Stimulated activated CD4-positive, alpha-beta T cell treated with anti-CD3 and anti-CD28 coated beads, Interleukin-15, amount 100 ng/mL, for 24 hours (primary cell): ENCODE results near the gene HDAC4.

Experiments used
- DNase-seq: peaks from one replicate; pipeline ENCODE4 v3.0.0-alpha.2; 2020

HDAC4 gene

DNA sequence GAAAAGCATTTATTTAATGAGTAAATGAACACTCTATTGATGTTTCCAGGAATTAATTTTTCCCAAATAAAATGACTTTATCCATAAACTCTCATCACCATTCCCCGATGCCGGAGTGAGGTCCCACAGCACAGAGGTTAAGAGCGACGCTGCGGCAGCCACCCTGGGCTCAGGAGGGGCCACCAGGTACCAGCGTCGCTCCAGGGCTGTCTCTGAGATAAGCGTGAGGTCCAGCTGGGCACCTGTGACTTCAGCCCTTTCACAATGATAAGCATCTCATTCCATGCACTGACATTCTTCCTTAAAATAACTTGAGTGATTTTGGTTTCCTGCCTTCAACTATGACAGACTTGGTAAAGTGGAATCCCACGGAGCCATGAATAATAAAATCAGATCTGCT is 370.9 kb downstream of the HDAC4 start:
- no peak for DNase-seq

DNA sequence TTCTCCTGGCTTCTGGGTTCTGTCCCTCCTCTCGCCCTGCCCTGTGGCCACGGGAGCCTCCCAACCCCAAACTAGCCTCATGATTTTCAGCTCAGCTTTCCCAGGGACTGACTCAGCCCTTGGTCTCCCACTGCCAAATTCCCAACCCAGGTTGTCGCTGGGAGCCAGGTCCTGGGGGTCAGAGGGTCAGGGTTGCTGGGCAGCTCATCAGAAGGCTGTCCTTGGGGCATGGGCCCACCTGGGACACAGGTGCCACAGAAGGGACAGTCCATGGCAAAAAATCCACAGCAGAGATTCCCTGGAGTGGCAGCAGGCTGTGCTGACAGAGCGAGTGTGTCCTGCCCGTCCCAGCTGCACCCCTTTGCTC is 372.6 kb downstream of the HDAC4 start:
- no peak for DNase-seq

DNA sequence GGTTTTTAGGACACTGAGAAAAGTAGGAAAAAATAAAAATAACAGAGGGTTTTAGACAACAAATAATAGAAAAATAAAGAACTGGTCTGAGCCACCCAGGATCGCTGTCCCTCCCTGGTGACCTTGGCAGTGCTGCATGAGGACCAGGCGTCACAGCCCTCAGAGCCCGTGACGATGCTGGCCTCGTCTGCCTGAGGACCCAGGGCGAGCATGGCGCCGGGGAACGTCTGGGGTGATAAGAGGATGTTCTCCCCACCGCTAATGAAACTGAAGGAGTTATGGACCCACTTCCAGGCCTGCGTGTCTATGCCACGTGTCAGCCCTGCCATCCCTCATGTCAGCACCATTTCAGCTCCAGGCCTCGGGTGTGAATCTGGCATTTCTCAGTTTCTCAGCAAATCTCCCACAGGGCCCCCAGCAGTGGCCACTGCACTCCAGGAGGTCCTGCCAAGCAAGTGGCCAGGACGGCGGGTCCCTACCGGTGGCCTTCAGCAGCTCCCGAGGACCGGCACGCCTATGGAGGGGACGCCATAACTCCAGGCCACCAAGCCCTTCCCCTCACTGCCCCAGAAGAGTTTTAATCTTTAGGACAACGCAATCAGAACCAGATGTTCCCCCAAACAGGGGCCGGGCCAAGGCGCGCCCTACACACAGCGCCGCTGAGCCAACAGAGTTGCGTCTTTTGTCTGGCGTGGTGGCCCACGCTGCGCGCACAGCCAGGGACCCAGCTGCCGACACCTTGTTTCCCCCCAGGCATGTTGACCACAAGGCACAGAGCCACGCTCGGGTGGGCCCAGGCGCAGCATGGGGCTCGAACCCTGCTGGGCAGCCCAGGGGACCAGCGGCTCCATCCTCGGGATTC is 373.2 kb downstream of the HDAC4 start:
- DNase-seq: no peak

DNA sequence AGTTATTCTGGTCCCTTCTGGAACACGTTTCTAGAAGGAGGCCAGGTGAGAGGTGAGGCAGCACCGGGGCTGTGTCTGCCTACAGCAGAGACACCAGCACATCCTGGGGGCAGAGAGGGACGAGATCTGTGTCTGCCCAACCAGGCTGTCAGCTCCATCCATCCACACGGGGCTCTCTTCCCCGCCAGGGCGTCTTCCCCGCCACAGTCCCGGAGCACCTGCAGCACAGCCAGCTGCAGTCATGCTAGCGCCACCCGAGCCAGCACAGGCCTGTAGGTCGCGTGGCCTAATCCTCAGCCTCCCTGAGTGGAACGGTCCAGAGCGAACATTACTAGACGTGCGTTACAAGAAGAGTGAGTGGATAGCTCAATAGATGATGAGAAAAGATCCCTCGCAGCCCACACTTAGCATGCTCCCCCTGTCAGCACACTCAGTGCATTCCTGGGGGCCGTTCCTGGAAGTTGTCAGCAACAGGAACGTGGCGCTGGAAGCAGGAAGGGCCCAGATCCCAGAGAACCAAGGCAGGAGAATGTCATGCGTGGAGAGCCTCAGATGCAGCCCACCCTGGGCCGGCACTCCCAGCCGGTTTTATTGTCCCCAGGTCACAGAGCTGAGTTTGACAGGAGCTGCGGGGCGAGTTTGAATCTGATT is 374.0 kb downstream of the HDAC4 start:
- no peak for DNase-seq

DNA sequence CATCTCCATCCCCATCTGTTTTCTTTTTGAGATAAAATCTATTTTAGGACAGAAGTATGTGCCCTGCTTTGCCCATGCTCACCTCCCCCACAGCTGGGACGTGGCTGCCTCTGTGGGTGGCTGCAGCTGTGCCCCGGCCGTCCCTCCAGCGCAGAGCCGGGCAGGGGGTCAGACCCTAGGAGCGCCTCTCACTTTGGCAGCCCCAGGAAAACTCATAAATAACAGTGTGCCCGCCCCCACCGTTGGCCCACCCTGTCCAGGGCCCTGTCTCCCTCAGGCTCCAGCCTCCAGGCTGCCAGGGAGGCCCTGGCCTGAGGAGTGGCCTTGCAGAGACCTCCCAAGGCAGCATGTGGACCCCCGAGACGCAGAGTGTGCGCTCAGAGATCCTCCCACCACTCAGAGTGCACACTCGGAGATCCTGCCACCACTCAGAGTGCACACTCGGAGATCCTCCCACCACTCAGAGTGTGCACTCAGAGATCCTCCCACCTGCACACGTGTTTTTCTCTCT is 374.8 kb downstream of the HDAC4 start:
- DNase-seq: no peak

DNA sequence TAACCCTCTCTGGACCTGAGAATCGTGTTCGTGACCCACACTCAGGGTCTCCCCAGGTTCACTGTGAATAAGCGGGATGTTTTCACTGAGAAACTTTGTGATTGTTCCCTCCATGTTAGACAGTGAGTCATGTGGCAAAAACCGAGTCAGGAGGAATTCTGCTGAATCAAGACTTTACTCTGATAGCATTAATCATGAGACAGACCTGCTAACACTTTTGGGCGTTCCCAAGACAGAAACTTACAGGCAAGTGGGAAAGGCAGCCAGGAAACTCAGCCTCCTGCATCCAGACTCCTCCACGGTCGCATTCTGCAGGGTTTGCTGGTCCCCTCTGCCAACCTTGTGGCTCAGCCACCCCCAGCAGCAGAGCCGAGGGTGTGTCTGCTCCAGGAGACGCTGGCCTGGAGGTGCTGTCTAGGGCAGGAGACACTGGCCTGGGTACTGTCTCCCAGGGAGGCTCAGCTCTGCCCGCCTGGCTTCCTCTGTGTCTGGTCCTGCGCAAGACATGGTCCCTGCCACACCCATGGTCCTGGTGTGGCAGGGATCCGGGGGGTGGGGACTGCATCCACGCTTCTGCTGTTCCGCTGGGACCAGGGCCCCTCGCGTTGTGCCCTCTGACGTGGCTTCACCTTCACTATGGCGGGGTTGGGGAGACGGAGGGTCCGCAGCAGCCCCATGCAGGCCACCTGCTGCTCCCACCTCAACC is 375.6 kb downstream of the HDAC4 start:
- DNase-seq: no peak

DNA sequence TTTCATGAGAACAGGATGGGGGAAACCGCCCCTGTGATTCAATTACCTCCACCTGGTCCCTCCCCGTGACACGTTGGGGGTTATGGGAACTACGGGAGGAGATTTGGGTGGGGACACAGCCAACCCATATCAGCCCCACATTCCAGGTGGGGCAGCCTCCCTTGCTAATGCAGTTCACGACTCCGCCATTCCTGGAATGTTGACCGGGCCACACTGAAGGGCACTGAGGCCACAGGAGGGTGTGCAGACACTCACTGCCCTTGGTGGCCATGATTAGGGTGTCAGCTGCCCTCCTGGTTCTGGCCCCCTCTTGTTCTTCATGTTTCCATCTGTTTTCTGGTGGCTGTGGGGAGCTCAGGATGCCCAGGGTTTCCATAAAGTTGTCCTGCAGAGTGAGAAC is 376.6 kb downstream of the HDAC4 start:
- no peak for DNase-seq

DNA sequence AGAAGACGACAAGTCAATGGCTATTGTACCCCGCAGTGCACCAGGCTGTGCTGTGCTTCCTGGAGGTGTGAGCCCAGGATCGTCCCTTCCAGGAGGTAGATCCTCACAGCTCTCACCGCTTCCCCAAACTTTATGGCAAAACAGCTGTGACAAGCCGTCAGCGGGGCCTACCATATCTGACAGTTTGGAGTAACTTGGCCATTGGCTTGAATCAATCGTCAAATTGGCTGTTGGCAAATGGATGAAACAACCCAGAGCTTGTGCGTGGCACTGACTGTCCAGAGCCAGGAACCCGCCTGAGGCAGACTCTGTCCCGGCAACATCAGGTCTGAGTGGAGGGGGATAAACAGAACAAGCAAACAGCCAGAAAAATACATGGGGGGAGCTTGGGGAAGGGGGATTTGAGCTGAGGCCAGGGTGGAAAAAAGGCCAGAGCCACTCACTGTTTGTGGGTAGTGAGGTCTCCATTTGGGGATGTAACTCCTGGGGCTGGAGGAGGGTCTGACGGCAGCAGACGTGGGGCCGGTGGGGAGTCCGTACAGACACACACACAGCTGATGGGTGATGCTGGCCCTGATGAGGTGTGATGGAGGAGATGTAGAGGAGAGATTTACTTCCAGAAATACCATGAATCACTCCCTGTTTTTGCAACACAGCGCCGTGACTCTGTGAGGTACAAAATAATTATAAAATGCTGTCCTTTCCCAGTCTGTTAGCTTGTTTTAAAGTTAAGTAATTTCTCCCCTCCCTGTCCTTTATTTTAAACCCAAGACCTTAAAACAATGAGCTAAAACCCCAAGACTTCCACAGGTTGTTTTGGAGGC is 378.2 kb downstream of the HDAC4 start:
- no peak for DNase-seq

DNA sequence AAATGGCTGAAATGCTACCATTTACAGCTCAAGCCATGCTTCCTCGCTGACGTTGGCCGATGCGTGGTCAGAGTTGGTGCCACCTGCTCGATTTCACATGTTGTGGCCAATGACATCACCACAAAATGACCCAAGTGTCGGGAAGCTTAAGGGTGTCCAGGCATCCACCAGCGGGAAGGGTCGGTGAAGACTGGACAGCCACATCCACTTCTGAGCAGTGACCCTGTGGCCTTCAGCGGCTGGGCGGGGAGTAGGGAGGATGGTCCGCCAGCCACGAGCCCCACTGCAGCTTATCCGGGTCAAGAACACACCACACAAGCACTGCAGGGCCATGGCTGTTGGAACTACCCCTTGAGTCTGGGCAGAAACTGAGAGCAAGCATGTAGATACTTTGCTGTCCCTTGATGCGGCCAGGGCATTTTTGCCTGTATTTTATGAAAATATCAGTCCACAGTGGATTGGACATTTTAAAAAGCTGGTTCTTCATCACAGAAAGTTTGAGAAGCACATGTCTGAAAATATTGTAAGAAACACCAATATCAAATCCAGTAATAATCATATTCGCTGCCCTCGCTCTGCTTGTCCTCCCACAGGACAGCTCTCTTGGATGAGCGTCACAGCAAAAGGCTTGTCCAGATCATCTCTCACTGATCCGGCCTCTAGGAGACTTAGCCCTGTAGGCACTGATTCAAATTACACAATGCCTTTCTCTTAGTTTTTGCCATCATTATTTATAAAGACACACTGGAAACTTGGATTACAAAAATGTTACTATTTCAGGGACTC is 379.0 kb downstream of the HDAC4 start:
- no peak for DNase-seq

DNA sequence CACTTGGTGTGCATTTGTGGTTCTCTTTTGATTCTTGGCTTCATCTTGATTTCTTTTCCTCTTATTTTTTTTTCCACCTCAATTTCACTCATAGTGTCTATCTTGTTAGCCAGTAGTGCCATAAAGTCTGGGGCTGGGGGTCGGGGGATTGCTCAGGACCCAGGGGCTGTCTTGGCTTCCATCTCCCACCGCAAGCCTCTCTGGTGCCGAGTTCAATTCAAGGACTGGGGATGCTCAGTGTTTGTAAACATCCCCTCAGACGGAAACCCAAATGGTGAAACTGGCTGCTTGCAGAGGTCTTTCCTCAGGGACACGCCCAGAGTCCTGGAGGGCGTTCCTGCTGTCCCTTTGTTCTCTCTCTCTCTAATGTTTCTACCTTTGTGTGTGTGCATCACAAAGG is 379.6 kb downstream of the HDAC4 start:
- no peak for DNase-seq

DNA sequence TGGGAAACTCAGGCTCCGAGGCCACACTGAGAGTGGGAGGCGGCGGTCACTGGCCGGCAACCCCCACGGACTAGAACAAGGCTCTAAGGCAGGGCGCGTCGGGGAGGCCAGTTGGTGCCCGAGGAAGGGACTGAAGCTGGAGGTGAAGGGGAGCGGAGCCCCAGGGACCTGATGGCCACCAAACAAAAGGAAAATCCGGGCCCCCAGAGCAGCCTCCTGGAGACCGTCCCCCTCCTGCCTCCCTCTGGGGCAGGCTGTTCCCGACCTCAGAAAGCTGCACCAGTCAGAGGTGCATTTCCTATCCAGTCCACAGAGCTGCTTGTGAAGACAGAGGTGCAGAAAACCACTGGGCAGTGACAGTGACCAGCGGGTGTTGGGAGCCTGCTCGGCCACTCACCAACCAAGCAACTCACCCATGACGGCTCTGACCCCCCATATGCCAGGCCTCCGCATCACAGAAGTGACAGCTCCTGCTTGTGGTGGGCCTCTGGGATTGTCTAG is 380.2 kb downstream of the HDAC4 start:
- no peak for DNase-seq

DNA sequence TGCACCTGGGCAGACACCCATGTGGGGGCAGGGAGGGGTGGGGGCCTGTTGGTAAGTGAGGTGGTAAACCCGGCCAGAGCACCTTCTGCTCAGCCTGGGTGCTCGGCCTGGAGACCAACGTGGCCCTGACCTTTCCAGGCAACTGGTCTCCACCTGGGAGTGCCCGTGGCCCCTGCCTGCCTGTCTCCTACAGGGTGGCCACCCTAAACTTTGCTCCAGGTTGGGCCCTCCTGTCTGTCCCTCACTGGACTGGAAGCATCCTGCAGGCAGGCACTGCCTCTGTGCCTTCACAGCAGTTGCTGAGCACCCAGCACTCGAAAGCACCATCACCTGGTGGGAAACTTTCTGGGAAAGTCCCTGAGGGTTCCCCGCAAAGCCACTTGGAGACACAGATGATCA is 381.6 kb downstream of the HDAC4 start:
- no peak for DNase-seq

DNA sequence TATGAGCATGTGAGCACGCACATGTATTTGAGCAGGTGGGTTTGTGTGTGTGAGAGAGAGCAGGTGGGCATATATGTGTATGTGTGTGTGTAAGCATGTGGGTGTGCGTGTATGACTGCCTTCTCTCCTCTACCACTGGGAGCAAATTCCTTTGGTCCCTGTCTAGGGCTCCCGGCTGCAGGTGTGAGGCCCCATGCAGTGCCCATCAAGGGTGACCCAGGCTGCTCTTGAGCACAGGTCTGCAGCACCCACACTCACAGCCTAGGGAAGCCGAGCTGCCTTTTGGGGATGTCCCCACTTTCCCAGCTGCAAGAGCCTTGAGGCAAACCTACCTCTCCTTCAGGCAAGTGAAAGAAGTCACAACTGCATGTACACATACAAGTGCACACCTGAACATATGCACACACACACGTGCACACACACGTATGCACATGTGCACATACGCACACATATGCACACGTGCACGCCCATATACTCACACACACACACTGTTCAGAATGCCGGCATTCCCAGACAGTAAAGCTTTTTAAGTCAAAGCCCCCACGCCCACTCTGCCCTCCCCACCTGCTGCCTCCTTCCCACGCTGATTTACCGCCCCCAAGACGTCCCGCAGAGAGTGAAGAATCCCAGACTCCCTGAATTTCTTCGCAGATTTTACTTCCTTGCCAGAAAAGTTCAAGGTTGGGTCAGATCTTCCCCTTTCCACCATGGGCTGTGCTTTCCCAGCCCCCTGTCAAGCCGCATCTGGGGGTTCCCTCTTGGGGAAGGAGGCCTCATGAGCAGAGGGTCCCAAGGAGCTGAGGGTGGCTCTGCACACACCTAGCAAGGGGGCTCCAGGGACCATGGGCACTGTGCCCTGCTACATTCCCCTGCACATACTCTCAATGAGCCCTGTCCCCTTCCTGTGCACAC is 382.3 kb downstream of the HDAC4 start:
- no peak for DNase-seq

DNA sequence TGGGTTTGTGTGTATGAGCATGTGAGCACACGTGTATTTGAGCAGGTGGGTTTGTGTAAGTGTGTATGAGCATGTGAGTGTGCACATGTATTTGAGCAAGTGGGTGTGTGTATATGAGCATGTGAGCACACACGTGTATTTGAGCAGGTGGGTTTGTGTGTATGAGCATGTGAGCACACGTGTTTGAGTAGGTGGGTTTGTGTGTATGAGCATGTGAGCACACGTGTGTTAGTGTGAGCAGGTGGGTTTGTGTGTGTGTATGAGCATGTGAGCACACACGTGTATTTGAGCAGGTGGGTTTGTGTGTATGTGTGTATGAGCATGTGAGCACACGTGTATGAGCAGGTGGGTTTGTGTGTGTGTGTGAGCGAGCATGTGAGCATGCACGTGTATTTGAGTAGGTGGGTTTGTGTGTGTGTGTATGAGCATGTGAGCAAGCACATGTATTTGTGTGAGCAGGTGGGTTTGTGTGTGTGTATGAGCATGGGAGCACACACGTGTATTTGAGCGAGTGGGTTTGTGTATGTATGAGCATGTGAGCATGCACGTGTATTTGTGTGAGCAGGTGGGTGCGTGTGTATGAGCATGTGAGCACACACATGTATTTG is 383.2 kb downstream of the HDAC4 start:
- DNase-seq: no peak

DNA sequence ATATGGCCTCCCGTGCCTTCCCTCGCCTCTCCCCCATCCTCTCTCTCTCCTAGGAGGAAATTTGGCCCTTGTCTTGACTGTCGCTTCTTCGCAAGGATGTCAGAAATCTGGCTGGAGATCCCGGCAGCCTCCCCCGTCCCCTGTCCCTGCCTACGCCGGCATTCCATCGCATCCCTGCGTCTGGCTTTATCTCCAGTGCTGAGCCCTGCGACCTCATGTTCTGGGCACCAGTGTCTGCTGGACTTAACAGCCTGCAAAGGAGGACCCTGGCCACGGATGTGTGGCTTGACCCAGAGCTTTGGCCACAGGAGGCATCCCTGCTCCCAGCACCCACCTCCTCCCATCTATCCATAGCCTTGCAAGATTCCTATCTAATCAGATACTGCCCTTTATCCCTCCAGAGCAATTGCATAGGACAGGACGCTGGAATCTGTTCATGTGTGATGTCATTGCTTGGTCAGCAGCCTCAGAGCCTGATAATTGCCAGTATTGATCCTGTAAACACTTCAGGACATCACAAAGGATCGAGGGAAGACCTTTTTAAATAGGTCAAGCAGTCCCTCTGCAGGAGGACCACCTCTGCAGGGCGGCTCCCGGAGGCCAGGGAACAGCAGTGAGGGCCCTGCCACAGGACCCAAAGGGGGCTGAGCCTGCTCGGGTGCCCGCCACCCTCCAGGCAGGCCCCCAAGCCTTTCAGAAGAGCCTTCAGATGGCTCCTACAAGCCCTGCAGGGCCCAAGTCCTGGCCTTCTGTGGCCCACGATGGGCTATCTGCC is 384.7 kb downstream of the HDAC4 start:
- no peak for DNase-seq

DNA sequence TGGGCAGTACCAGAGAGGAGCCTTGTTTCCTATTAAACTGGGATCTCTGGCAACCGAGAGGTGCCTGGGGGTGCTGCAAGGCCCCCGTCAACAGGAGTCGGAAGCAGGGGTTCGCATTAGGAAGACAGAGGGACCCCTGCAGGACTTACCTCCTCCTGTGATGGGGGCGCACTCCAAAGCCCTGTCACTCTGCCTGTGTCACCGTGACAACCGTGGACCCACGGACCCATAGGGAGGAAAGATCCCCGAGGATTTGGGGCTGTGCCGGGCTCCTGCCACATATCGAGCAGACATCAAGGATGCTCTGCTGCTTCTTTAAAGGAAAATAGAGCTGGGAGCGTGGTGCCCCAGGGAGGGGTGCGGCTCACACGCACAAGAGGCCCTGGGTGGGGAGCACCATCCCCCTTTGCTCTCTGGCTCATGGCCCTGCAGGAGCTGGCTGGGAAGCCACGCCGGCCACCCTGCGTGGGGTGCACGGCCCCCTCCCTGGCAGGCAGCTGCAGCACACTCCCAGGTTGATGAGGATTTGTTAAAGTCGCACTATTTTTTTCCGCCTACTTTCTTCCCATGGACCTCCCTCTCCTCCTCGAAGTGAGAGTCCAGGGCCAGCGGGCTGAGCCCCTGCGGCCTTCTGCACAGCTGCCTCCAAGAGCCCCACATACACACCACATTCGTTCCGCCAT is 385.5 kb downstream of the HDAC4 start:
- no peak for DNase-seq

DNA sequence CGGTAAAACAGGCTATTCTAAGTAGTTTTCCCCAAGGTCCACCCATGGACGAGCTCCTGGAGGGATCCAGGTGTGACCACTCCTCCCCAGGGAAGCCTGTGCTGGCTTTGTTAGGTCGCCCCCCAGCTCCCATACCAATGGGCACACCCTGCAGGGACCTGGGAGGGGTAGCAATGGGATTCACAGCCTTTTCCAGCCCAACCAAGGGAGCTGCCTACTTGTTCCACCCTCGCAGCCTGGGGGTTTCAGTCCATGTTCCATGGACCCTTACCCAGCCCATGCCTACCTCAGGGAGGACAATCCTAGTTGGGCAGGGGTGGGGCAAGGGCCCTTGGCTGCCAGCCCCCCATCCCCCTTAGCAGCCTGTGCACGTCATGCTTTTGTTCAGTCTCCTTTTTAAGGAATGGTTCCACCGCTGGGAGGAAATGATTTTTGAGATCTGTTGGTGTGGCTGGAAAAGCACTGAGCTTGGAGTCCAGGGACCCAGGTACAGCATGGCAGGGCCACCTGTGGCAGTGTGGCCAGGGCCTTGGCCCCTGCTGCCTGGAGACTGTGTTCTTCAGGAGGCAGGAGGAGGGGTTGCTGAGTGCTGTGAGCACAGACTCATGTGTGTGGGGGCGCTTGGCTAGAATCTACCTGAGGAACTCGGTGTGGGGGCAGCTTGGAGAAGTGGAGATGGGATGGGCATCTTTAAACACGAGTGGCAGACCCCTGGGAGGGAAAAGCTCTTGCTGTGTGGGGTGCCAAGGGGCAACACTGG is 386.2 kb downstream of the HDAC4 start:
- no peak for DNase-seq

DNA sequence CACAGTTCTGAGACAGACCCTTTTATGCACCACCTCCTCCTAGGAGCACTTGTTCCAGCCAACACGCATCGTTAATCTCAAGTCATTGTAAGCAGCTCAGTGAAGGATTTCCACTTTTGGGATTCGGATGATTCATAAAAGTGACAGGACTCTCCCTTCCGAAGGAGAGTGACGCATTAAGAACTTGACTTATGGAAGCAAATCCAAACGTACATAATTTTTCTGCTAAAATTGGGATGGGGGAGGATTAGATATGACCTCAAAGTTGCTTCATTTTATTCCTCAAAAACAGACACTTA is 387.2 kb downstream of the HDAC4 start:
- no peak for DNase-seq
